GM12891 (cell line): ENCODE results near the gene DNAH11.

Experiments
- PAX5 ChIP-seq: IDR thresholded peaks from 2 replicates; pipeline ENCODE4 v1.6.1; 2011; ENCODE audit warnings: low read length, moderate library complexity, mild to moderate bottlenecking; ENCODE audit not compliant: insufficient read depth, severe bottlenecking
- POLR2A ChIP-seq: IDR thresholded peaks from 2 replicates; pipeline ENCODE4 v1.6.1; 2011; ENCODE audit warnings: low read depth, low read length, control low read depth
- POLR2AphosphoS5 ChIP-seq: IDR thresholded peaks from 2 replicates; pipeline ENCODE4 v1.6.1; 2011; ENCODE audit warnings: low read depth, low read length, control low read depth
- POU2F2 ChIP-seq: IDR thresholded peaks from 2 replicates; pipeline ENCODE4 v1.6.1; 2011; ENCODE audit warnings: low read depth, mild to moderate bottlenecking, control low read depth, low read length, moderate library complexity
- SPI1 ChIP-seq: IDR thresholded peaks from 2 replicates; pipeline ENCODE4 v1.6.1; 2011; ENCODE audit warnings: low read depth, low read length, control low read depth
- TAF1 ChIP-seq: IDR thresholded peaks from 2 replicates; pipeline ENCODE4 v1.6.1; 2011; ENCODE audit warnings: low read depth, low read length, control low read depth

- no peak for TF ChIP-seq PAX5
- TF ChIP-seq POLR2AphosphoS5: no peak
- no peak for TF ChIP-seq SPI1
- TF ChIP-seq TAF1: no peak
- TF ChIP-seq POLR2A: no peak
- TF ChIP-seq POU2F2: no peak
Observed at GRCh38 chr7:21918216-21918615, 375.4 kb downstream of the DNAH11 start.
